Limb (tissue), 2 donors: Measurements from ENCODE around the gene GCDH.
A peak's percentile ranks its signal among the peaks of the same experiment; 100 is the strongest.

Experiments used
- DNase-seq, 2 donors: peaks; one replicate each; pipeline ENCODE4 v3.0.0-alpha.2; 2016; ENCODE audit errors: extremely low spot score in 2 of 2

Gene GCDH

DNA sequence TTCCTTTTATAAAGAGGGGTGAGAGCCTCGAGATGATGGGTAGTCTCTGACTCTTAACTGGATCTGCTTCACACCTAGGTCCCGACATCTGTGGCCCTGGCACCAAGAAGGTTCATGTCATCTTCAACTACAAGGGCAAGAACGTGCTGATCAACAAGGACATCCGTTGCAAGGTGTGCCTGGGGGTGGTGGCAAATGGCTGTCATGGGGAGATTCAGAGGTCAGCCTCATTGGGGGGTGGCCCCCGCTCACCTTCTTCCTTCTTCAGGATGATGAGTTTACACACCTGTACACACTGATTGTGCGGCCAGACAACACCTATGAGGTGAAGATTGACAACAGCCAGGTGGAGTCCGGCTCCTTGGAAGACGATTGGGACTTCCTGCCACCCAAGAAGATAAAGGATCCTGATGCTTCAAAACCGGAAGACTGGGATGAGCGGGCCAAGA lies 49.0 kb downstream of the GCDH start:
- no peak for DNase-seq

DNA sequence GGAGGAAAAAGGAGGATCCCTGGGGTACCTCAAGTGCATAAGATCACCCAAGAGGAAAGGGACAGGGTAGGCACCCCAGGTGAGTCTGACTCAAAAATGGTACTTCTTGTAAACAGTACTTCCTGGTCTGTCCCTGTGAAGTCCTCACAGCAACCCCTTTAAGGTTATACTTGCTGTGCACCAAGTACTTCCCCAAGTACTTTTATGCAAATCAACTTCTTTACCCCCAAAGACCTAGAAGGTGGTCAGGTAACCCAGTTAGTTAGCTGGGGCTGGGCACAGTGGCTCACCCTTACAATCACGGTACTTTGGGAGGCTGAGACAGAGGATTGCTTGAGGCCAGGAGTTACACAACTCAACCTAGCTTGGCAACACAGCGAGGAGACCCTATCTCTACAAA lies 49.9 kb downstream of the GCDH start:
- no peak for DNase-seq

DNA sequence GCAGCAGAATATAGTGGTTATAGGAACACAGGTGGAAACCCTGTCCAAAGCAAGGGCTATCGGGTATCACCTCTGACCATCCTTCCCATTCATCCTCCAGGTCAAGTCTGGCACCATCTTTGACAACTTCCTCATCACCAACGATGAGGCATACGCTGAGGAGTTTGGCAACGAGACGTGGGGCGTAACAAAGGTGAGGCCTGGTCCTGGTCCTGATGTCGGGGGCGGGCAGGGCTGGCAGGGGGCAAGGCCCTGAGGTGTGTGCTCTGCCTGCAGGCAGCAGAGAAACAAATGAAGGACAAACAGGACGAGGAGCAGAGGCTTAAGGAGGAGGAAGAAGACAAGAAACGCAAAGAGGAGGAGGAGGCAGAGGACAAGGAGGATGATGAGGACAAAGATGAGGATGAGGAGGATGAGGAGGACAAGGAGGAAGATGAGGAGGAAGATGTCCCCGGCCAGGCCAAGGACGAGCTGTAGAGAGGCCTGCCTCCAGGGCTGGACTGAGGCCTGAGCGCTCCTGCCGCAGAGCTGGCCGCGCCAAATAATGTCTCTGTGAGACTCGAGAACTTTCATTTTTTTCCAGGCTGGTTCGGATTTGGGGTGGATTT lies 52.6 kb downstream of the GCDH start:
- no peak for DNase-seq

DNA sequence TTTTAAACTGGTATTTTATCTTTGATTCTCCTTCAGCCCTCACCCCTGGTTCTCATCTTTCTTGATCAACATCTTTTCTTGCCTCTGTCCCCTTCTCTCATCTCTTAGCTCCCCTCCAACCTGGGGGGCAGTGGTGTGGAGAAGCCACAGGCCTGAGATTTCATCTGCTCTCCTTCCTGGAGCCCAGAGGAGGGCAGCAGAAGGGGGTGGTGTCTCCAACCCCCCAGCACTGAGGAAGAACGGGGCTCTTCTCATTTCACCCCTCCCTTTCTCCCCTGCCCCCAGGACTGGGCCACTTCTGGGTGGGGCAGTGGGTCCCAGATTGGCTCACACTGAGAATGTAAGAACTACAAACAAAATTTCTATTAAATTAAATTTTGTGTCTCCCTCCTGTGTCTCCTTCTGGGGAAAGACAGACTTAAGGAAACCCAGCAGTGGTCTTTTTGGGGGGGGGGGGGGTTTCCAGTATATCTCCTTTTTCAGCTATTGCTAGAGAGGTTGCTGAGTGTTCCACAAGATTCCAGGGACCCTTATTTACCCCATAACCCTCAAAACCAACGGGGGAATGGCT lies 53.2 kb downstream of the GCDH start:
- no peak for DNase-seq

DNA sequence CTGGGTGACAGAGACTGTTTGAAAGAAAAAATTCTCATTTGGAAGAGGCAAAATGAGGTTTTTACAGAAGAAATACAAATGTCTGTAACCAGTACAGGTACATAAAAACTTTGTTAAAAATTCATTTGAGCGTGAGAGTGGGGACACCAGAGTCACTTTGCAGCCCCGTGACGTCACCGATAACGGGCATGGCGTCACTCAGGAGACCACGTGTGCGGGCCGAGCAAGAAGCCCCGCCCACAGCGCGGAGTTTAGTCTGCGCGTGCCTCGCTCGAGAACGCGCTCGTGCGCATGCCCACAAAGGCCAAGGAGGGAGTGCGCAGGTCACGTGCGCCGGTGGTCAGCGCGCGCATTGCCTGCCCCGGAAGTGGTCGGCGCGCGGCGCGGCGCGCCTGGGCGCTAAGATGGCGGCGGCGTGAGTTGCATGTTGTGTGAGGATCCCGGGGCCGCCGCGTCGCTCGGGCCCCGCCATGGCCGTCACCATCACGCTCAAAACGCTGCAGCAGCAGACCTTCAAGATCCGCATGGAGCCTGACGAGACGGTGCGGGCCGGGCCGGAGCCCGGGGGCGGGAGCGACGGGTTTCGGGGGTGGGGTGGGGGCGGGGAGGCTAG lies 54.6 kb downstream of the GCDH start, which contains the start of gene RAD23A:
RAD23A (plus strand) TSS at position 384 of the 613 bp plus-strand sequence; CDS start at position 471, 87 bp downstream.
- peak; percentile 98 for DNase-seq

DNA sequence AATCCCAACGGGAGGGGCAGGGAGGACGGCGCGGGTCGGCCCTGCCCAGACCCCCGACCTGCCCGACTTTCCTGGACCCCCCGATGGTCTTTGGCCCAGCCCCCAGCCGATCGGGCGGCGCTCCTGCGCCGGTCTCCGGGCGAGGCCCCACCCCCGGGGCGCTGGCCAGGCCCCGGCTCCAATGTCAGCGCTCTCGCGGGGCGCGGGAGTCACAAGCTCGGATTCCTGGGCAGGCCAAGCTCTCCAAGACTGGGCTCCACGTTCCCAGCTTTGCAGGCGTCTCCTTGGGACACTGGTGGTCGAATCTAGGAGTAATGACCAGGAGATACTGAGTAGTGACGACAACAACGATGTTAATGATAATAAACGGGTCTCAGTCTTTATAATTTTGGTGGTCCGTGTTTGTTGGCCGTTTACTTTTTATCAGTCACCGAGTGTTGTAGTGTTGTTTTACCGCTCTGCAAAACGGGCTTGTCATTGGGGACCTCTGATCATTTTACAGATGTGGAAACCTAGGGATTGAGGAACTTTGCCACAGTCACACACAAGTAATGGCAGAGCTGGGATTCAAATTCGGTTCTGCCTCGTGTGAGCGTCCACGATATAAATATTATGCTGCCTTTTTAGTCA lies 55.2 kb downstream of the GCDH start:
- DNase-seq = peak; percentile 61 to 81

DNA sequence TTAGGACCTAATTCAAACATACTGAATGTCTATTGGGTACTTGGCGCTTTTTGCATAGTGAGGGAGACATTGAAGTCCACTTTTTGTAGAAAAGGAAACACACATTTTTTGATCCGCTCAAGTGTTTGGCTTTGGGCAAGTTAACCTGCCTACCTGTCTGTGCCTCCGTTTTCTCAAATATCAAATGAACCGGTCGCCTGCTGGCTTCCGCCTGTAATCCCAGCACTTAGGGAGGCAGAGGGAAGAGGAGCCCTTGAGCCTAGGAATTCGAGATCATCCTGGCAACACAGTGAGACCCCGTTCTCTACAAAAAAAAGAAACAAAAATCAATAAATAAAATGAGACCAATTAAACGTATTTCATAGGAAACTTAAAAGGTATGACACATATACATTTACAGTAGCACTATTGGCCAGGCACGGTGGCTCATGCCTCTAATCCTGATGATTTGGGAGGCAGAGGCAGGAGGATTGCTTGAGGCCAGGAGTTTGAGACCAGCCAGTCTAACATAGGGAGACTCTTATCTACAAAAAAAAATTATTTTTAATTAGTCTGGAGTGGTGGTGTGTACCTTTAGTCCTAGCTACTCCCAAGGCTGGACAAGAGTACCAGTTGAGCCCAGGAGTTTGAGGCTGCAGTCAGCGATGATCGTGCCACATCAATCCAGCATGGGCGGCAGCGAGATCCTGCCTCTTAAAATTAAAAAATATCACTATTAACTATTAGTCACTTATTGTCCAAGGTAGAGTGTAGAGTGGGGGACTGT lies 56.0 kb downstream of the GCDH start:
- no peak for DNase-seq

DNA sequence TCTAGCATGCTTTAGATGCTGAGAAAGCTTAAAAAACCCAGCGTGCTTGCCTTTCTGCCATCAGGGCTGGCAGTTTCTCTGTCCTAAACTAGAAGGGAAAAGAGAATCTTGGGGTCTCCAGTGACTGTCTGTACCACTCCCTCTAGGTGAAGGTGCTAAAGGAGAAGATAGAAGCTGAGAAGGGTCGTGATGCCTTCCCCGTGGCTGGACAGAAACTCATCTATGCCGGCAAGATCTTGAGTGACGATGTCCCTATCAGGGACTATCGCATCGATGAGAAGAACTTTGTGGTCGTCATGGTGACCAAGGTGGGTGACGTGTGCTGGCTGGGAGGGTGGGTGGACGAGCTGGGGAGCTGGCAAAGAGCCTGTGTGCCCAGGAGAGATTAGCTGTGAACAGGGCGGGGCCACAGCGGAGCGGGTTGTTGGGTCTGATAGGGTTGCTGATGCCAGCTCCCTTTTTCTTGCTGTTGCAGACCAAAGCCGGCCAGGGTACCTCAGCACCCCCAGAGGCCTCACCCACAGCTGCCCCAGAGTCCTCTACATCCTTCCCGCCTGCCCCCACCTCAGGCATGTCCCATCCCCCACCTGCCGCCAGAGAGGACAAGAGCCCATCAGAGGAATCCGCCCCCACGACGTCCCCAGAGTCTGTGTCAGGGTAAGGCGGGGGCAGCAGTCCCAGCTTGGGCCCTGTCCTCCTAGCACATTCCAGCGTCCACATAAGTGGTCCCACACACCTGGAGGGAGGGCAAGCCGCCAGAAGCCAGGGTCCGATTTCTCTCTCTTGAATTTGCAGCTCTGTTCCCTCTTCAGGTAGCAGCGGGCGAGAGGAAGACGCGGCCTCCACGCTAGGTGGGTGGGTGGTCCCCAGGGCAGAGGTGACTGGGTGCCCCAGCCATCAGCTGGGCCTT lies 57.0 kb downstream of the GCDH start:
- DNase-seq = peak in 1 of 2 donors; percentile 35

DNA sequence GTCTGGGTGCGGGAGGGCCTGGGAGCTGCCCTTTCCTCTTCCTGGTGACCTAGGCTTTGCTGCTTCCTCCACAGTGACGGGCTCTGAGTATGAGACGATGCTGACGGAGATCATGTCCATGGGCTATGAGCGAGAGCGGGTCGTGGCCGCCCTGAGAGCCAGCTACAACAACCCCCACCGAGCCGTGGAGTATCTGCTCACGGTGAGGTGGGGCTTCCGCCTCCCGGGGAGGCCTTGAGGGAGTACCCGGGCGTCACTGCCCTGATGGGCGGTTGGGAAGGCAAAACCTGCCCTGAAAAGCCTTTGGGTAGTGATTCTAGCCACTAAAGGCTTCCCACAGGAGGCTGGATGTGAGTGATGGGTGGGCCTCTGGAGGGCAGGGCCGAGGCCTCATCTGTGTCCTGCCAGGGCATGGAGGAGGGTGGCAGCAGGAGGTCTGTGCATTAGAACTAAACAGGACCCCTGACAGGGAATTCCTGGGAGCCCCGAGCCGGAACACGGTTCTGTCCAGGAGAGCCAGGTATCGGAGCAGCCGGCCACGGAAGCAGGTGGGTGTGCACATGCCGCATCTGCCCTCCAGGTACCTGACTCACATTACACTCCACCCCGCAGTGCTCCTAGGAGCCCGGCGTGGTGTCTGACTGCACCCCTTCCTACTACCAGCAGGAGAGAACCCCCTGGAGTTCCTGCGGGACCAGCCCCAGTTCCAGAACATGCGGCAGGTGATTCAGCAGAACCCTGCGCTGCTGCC lies 57.8 kb downstream of the GCDH start:
- DNase-seq = no peak
